DOHH2 (cell line): ENCODE results near the gene RNF125.

Experiments used
- H3F3A ChIP-seq: fragments of 200-600 bp; sonication (generic), shearing (Covaris generic); 2 replicates; pipeline ENCODE4 v1.6.0; 2016; ENCODE audit warnings: antibody characterized with exemption, mild to moderate bottlenecking; ENCODE audit not compliant: control insufficient read depth, insufficient read depth
- H3K27ac ChIP-seq: fragments of 200-600 bp; sonication (generic); 2 replicates; pipeline ENCODE4 v1.5.1; 2014; ENCODE audit warnings: low read depth, mild to moderate bottlenecking, low read length, moderate library complexity
- H3K27me3 ChIP-seq: fragments of 200-600 bp; sonication (generic); 2 replicates; pipeline ENCODE4 v1.6.1; 2014; ENCODE audit warnings: mild to moderate bottlenecking, low read length, mixed read lengths; ENCODE audit not compliant: control insufficient read depth
- H3K36me3 ChIP-seq: fragments of 200-600 bp; sonication (generic); 2 replicates; pipeline ENCODE4 v1.6.1; 2014; ENCODE audit warnings: mild to moderate bottlenecking, low read length, moderate library complexity, mixed read lengths; ENCODE audit not compliant: control insufficient read depth
- H3K4me1 ChIP-seq: fragments of 200-600 bp; sonication (generic); 2 replicates; pipeline ENCODE4 v1.6.1; 2014; ENCODE audit warnings: mild to moderate bottlenecking, low read length, mixed read lengths; ENCODE audit not compliant: control insufficient read depth
- H3K4me2 ChIP-seq: fragments of 200-600 bp; sonication (generic); 2 replicates; pipeline ENCODE4 v1.6.0; 2014; ENCODE audit warnings: mild to moderate bottlenecking, low read length, moderate library complexity
- H3K4me3 ChIP-seq: fragments of 200-600 bp; sonication (generic); 2 replicates; pipeline ENCODE4 v1.5.1; 2014; ENCODE audit warnings: mild to moderate bottlenecking, low read length, mixed read lengths
- H3K79me2 ChIP-seq: fragments of 200-600 bp; sonication (generic); 2 replicates; pipeline ENCODE4 v1.6.1; 2014; ENCODE audit warnings: mild to moderate bottlenecking, low read length, mixed read lengths; ENCODE audit not compliant: control insufficient read depth
- H3K9me2 ChIP-seq: fragments of 200-600 bp; sonication (generic); replicated peaks from 2 replicates; pipeline ENCODE4 v1.6.1; 2014; ENCODE audit warnings: mild to moderate bottlenecking, low read length, mixed read lengths; ENCODE audit not compliant: control insufficient read depth
- H3K9me3 ChIP-seq: fragments of 200-600 bp; sonication (generic); 2 replicates; pipeline ENCODE4 v1.6.1; 2014; ENCODE audit warnings: antibody characterized with exemption, low read length, mixed read lengths; ENCODE audit not compliant: control insufficient read depth, insufficient read depth
- H4K20me1 ChIP-seq: fragments of 200-600 bp; sonication (generic); 2 replicates; pipeline ENCODE4 v1.6.0; 2014; ENCODE audit warnings: low read depth, mild to moderate bottlenecking, antibody characterized with exemption, low read length, moderate library complexity; ENCODE audit not compliant: control insufficient read depth, insufficient read depth
- CTCF ChIP-seq: fragments of 200-600 bp; sonication (generic); IDR thresholded peaks from one replicate; pipeline ENCODE4 v1.5.1; 2014; ENCODE audit warnings: antibody characterized with exemption, mild to moderate bottlenecking, low read depth, low read length; ENCODE audit not compliant: poor library complexity, severe bottlenecking
- EZH2phosphoT487 ChIP-seq: fragments of 200-600 bp; sonication (generic); IDR thresholded peaks from 2 replicates; pipeline ENCODE4 v1.6.1; 2017; ENCODE audit warnings: borderline replicate concordance, mild to moderate bottlenecking, antibody characterized with exemption, low read length, moderate library complexity, mixed read lengths

RNF125 gene

GRCh38 chr18:32018331-32019250 is at the start of gene RNF125:
Gene RNF125 (plus strand): TSS chr18:32018825. CDS start chr18:32018864, 39 bp downstream.
- Histone ChIP-seq H3K4me2 (peak within 1 kb of the TSS; percentile 89), H3K79me2 (no peaks in the 10 kb centered on the region), H3F3A (no peaks in the 10 kb centered on the region), H3K9me3 (no peaks in the 10 kb centered on the region), H4K20me1 (no peaks in the 10 kb centered on the region; the same call in 1 of the 2 replicates), H3K9me2 (no peaks in the 10 kb centered on the region), H3K27ac (no peak within 1 kb of the TSS), H3K4me3 (peak within 1 kb of the TSS; percentile 73), H3K4me1 (peaks cover 21% of the 10 kb centered on the region), H3K36me3 (no peaks in the 10 kb centered on the region), H3K27me3 (peaks cover 36% of the 10 kb centered on the region)
- TF ChIP-seq EZH2phosphoT487 (peak; percentile 79), CTCF (no peak)

- no peak overlapping the region for H3K27ac ChIP-seq
- no peaks in the 10 kb centered on the region for H3K27me3 ChIP-seq
- no peak overlapping the region for H3K4me3 ChIP-seq
- no peaks in the 10 kb centered on the region for H3K79me2 ChIP-seq
- H3K9me2 ChIP-seq, result no peaks in the 10 kb centered on the region
- H3K4me2 ChIP-seq, result no peak overlapping the region
- no peaks in the 10 kb centered on the region for H3F3A ChIP-seq
- H3K4me1 ChIP-seq, result no peaks in the 10 kb centered on the region
- H4K20me1 ChIP-seq, result no peaks in the 10 kb centered on the region
- peaks cover 14% of the 10 kb centered on the region; the same call in 1 of the 2 replicates for H3K9me3 ChIP-seq
- no peaks in the 10 kb centered on the region for H3K36me3 ChIP-seq
- no peak for TF ChIP-seq CTCF
- no peak for TF ChIP-seq EZH2phosphoT487
Observed at GRCh38 chr18:31970617-31971016, 48.0 kb upstream of the RNF125 start.

- Histone ChIP-seq H3K9me2 (no peaks in the 10 kb centered on the region), H3K79me2 (no peaks in the 10 kb centered on the region), H3K27ac (no peak overlapping the region), H3K4me3 (no peak overlapping the region), H3K36me3 (no peaks in the 10 kb centered on the region), H3F3A (no peaks in the 10 kb centered on the region), H3K4me1 (no peaks in the 10 kb centered on the region), H3K4me2 (no peak overlapping the region), H4K20me1 (no peaks in the 10 kb centered on the region), H3K9me3 (peaks cover 14% of the 10 kb centered on the region; the same call in 1 of the 2 replicates), H3K27me3 (no peaks in the 10 kb centered on the region)
- TF ChIP-seq EZH2phosphoT487 (no peak), CTCF (no peak)
Observed at GRCh38 chr18:31973929-31974546, 44.6 kb upstream of the RNF125 start.
